Psoas muscle (tissue), 8 donors: ENCODE results near the gene MYF5. TPM values are rescaled to one million over a fixed set of nuclear protein-coding genes. Genes with fewer than 3 reads are reported as not detected.
A peak's percentile ranks its signal among the peaks of the same experiment; 100 is the strongest.

ENCODE experiments used
- ATAC-seq, 4 donors: fragments of 200-7000 bp; cut with Tn5 transposase; one replicate each; pipeline ENCODE4 v1.9.1; 2020; ENCODE audit warnings: moderate library complexity in 3 of 4, mild to moderate bottlenecking in 2 of 4
- DNase-seq, 2 donors: peaks; one replicate each; pipeline ENCODE4 v3.0.0-alpha.2; 2020
- H3K27ac ChIP-seq: fragments of 200-600 bp; one replicate; pipeline ENCODE4 v1.8.0; 2022
- H3K27me3 ChIP-seq, 3 donors: fragments of 200-600 bp in 1 of 3; one replicate each; pipeline versions ENCODE4 v1.6.1 to v1.8.0; 2013 to 2022; ENCODE audit warnings: low read length in 2 of 3, mild to moderate bottlenecking in 2 of 3, moderate library complexity in 1 of 3; ENCODE audit not compliant: insufficient read depth in 3 of 3
- H3K36me3 ChIP-seq, 2 donors: fragments of 200-600 bp in 1 of 2; one replicate each; pipeline versions ENCODE4 v1.6.1 to v1.8.0; 2013 to 2022; ENCODE audit warnings: low read depth in 1 of 2, mild to moderate bottlenecking in 1 of 2, moderate library complexity in 1 of 2; ENCODE audit not compliant: insufficient read depth in 1 of 2
- H3K4me1 ChIP-seq: fragments of 200-600 bp; one replicate; pipeline ENCODE4 v1.8.0; 2022
- H3K4me3 ChIP-seq: fragments of 200-600 bp; one replicate; pipeline ENCODE4 v1.8.0; 2022; ENCODE audit warnings: mild to moderate bottlenecking
- H3K9me3 ChIP-seq: fragments of 200-600 bp; one replicate; pipeline ENCODE4 v1.8.0; 2022
- WGBS, 3 donors: extraction: QIAGEN DNeasy Blood & Tissue Kit; methylation state at CpG; one replicate each; pipeline versions ENCODE4 v1.1.6 to v1.1.7; 2013; 5-methylcytosine and 5-hydroxymethylcytosine counted together
- intact Hi-C, 2 donors: fragments of 100-400 bp; cut with DNase I; formaldehyde crosslinking; loops; one replicate each; pipeline versions ENCODE4 v1.11.0 to v1.14.2; 2022
- polyA plus RNA-seq, 3 donors: library from polyadenylated mRNA; stranded (reverse); fragments of 200-250 nt; gene quantifications; one replicate each; pipeline ENCODE4 v1.2.3, GENCODE V29; 2013
- total RNA-seq, 4 donors: library from RNA; stranded (reverse); fragmentation: NEBNext Ultra II Directional in 2 of 4; extraction: Animal tissue kit (Norgen Biotek cat#: 25700) in 2 of 4; gene quantifications; one replicate each; pipeline versions ENCODE4 v1.2.1 to v1.2.4, GENCODE V29; 2021 to 2023
- TF ChIP-seq, protein P1 (sequence below): fragments of 200-600 bp; IDR thresholded peaks from one replicate; pipeline ENCODE4 v1.8.0; 2022; ENCODE audit warnings: antibody characterized with exemption
- donor health status: healthy with polysubstance abuse.
- donor health status: DM: no; HTN: no; CAD: no; lungs with moderate emphysema.
- donor health status: Bipolar disorder and iron deficiency.
- donor health status: healthy.
- donor health status: DM: yes; HTN: yes; CAD: no.
- donor health status: DM: no; HTN: no; CAD: no.
- donor health status: DM: no; HTN: no; CAD: no.
- donor health status: DM: yes; HTN: yes; CAD: no.

Gene MYF5
- total and polyA plus RNA-seq, 7 donors: 1.3 to 4.7 (median 3.0) TPM

DNA sequence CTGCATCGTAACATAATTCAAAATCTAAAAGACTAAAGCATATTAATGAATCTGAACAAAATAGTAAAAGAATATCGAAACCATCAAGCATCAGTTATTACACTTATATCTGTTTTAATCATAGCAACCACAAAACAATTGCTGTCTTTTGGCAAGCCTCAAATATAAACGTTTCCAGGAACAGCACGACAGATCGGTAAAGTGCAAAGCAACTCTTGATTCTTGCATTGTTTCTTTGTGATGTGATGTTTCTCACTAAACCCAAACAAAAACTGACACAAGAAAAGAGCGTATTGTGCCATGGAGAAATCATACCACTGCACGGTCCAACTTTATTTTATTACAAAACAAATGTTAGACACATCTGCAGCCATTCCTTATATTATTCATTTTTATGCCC lies 18.5 kb upstream of the MYF5 start:
- peak overlapping the region; percentile 93 for H3K27ac ChIP-seq
- peak overlapping the region; percentile 76 for H3K4me3 ChIP-seq

DNA sequence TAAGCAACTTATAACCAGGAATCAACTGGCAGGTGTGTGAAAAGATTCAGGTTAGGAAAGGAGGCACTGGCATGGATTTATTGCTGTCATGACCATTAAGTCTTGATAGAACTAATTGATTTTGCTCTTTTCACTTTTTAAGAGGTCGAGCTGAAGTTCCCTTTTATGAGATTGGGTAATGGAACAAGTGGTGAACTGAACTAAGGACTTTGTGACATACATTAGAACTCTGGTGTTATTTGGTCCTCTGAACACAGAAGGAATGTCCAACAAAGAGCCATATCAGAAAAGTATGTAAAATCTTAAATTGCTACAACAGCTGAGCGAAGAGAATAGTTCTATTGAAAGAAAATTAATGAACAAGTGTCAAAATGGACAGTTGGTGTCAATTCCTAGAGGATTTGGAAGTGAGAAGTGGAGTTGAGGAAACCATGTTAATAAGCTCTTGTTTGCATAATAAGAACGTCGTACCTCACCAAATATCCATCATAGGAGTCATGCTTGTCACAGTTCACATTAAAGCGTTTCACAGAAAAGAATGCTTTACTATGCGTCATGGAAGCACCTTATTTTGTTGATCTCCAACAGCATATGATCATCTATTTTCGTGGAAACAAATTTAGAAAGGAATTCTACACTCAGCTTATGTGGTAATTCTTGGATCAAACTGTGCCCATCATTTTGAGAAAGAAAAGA lies 17.7 kb upstream of the MYF5 start:
- peak overlapping the region; percentile 93 for H3K27ac ChIP-seq

More for the DNA sequence above, 18.5 kb upstream of the MYF5 start:
- no peaks in the 10 kb centered on the region for H3K9me3 ChIP-seq
- DNase-seq: no peak
- intact Hi-C loops: no loop called here
- H3K36me3 ChIP-seq: no peaks in the 10 kb centered on the region
- H3K4me1 ChIP-seq: peaks cover 26% of the 10 kb centered on the region
- TF ChIP-seq, protein P1, sequence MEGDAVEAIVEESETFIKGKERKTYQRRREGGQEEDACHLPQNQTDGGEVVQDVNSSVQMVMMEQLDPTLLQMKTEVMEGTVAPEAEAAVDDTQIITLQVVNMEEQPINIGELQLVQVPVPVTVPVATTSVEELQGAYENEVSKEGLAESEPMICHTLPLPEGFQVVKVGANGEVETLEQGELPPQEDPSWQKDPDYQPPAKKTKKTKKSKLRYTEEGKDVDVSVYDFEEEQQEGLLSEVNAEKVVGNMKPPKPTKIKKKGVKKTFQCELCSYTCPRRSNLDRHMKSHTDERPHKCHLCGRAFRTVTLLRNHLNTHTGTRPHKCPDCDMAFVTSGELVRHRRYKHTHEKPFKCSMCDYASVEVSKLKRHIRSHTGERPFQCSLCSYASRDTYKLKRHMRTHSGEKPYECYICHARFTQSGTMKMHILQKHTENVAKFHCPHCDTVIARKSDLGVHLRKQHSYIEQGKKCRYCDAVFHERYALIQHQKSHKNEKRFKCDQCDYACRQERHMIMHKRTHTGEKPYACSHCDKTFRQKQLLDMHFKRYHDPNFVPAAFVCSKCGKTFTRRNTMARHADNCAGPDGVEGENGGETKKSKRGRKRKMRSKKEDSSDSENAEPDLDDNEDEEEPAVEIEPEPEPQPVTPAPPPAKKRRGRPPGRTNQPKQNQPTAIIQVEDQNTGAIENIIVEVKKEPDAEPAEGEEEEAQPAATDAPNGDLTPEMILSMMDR: no peak
- ATAC-seq: no peak
- 18 to 25% (median 19%) methylated on average over 7 of the region's 7 CpGs for WGBS, 3 donors
- no peaks in the 10 kb centered on the region for H3K27me3 ChIP-seq

DNA sequence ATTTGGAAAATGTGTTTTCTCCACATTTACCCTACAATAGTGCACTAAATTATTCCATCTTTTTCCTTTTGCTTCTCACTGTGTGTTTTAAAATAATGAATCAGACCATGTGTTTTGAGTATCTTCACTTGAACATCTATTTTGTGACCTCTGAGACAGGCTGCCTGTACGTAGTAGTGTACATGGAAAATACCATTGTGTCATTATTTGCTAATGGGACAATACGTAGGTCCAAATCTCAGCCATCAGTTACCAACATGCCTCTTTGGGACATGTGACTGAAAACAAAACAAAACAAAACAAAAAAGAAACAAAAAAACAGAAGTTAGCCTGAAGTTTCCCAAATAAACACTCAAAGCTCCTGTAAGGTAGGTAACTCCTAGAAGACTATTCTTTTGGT lies 16.4 kb upstream of the MYF5 start:
- DNase-seq (no peak), ATAC-seq (peak; percentile 21 to 38 (median 36))
- H3K27ac ChIP-seq: peak overlapping the region; percentile 93
- peak overlapping the region; percentile 76 for H3K4me3 ChIP-seq
- TF ChIP-seq, protein P1: no peak
- no peaks in the 10 kb centered on the region for H3K27me3 ChIP-seq
- 21 to 29% (median 27%) methylated on average over 2 of the region's 2 CpGs for WGBS, 3 donors
- no peaks in the 10 kb centered on the region for H3K36me3 ChIP-seq
- H3K4me1 ChIP-seq: peaks cover 18% of the 10 kb centered on the region
- intact Hi-C loops: loop anchor here in 1 of 2 donors (2.0 kb wide), 1 partner anchor 20 kb away; no protein-coding TSS in a partner anchor
- no peaks in the 10 kb centered on the region for H3K9me3 ChIP-seq

More for the DNA sequence above, 17.7 kb upstream of the MYF5 start:
- DNase-seq (no peak), ATAC-seq (peak in 2 of 4 donors; percentile 19 to 37)
- Histone ChIP-seq H3K4me1 (peaks cover 25% of the 10 kb centered on the region), H3K27me3 (no peaks in the 10 kb centered on the region), H3K36me3 (no peaks in the 10 kb centered on the region), H3K4me3 (peak overlapping the region; percentile 76), H3K9me3 (no peaks in the 10 kb centered on the region)
- intact Hi-C loops: no loop called here
- TF ChIP-seq, protein P1: no peak
- WGBS, 3 donors: 32 to 42% (median 36%) methylated on average over 7 of the region's 7 CpGs

DNA sequence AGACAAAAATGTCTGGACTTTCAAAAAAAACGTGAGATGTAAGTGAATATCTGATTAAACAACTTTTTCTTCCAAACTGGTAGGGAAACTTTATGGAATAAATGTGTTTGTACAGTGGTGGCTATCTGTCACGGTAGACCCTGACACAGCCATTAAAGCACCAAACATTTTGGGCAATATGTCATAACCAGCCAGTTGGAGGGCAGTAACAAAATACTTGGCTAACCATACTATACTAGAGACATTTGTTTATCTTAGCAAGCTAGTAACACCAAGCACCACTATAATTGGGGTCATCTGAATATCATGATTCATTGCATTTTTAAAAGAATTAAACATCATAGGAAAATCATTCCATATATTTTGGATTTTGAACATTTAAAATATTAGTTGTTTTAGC lies 15.3 kb upstream of the MYF5 start:
- TF ChIP-seq, protein P1: no peak
- 22 to 26% (median 25%) methylated on average over 2 of the region's 2 CpGs for WGBS, 3 donors
- H3K27ac ChIP-seq: peak overlapping the region; percentile 93
- H3K27me3 ChIP-seq: no peaks in the 10 kb centered on the region
- ATAC-seq (peak; percentile 18 to 65 (median 50)), DNase-seq (no peak)
- H3K4me1 ChIP-seq: peaks cover 10% of the 10 kb centered on the region
- H3K36me3 ChIP-seq: no peaks in the 10 kb centered on the region
- intact Hi-C loops: loop anchor here in 1 of 2 donors (2.0 kb wide), 1 partner anchor 21 kb away; no protein-coding TSS in a partner anchor
- H3K4me3 ChIP-seq: peak overlapping the region; percentile 76
- H3K9me3 ChIP-seq: no peaks in the 10 kb centered on the region
